H9 (cell line): Measurements from ENCODE around the gene HEG1. TPM values are rescaled to one million over a fixed set of nuclear protein-coding genes. Genes with fewer than 3 reads are reported as not detected.

Experiments used
- DNase-seq: peaks from one replicate; pipeline ENCODE4 v3.0.0-alpha.2; 2017
- H2AFZ ChIP-seq: one replicate; pipeline ENCODE4 v1.6.1; 2013; ENCODE audit warnings: mild to moderate bottlenecking, low read length, control low read depth, moderate library complexity
- H2AK5ac ChIP-seq: 2 replicates; pipeline ENCODE4 v1.6.1; 2013; ENCODE audit warnings: low read length, control low read depth, mixed read lengths; ENCODE audit not compliant: insufficient read length
- H2BK120ac ChIP-seq: one replicate; pipeline ENCODE4 v1.6.1; 2013; ENCODE audit warnings: low read depth, mild to moderate bottlenecking, low read length, control low read depth, inconsistent platforms; ENCODE audit not compliant: poor library complexity, severe bottlenecking
- H2BK12ac ChIP-seq: 2 replicates; pipeline ENCODE4 v1.6.1; 2013; ENCODE audit warnings: low read length, control low read depth, mixed read lengths, low read depth; ENCODE audit not compliant: insufficient read length
- H2BK15ac ChIP-seq: 2 replicates; pipeline ENCODE4 v1.6.1; 2013; ENCODE audit warnings: low read depth, low read length, control low read depth
- H2BK20ac ChIP-seq: one replicate; pipeline ENCODE4 v1.6.1; 2013; ENCODE audit warnings: low read depth, mild to moderate bottlenecking, low read length, control low read depth, inconsistent platforms; ENCODE audit not compliant: poor library complexity, severe bottlenecking
- H2BK5ac ChIP-seq: 2 replicates; pipeline ENCODE4 v1.6.1; 2013; ENCODE audit warnings: low read length, control low read depth, mixed read lengths; ENCODE audit not compliant: insufficient read length
- H3K14ac ChIP-seq: 2 replicates; pipeline ENCODE4 v1.6.1; 2013; ENCODE audit warnings: low read length, control low read depth; ENCODE audit not compliant: insufficient read depth
- H3K18ac ChIP-seq: 2 replicates; pipeline ENCODE4 v1.6.1; 2013; ENCODE audit warnings: low read depth, mild to moderate bottlenecking, mixed read lengths, low read length, control low read depth; ENCODE audit not compliant: insufficient read length
- H3K23ac ChIP-seq: 2 replicates; pipeline ENCODE4 v1.6.1; 2013; ENCODE audit warnings: low read length, control low read depth, mixed read lengths, low read depth; ENCODE audit not compliant: insufficient read length
- H3K23me2 ChIP-seq: 2 replicates; pipeline ENCODE4 v1.6.1; 2013; ENCODE audit warnings: low read depth, mild to moderate bottlenecking, mixed read lengths, low read length, control low read depth; ENCODE audit not compliant: insufficient read length, poor library complexity, severe bottlenecking
- H3K27ac ChIP-seq: 2 replicates; pipeline ENCODE4 v1.5.1; 2013; ENCODE audit warnings: low read length, control low read depth, mixed read lengths, low read depth; ENCODE audit not compliant: insufficient read length
- H3K27me3 ChIP-seq: 2 replicates; pipeline ENCODE4 v1.6.1; 2013; ENCODE audit warnings: low read length, control low read depth, inconsistent platforms; ENCODE audit not compliant: insufficient read depth
- H3K4ac ChIP-seq: 2 replicates; pipeline ENCODE4 v1.6.1; 2013; ENCODE audit warnings: low read depth, mild to moderate bottlenecking, control low read depth, inconsistent platforms, low read length, moderate library complexity
- H3K4me1 ChIP-seq: 2 replicates; pipeline ENCODE4 v1.6.1; 2013; ENCODE audit warnings: low read length, control low read depth, inconsistent platforms; ENCODE audit not compliant: insufficient read depth
- H3K4me2 ChIP-seq: 2 replicates; pipeline ENCODE4 v1.6.1; 2013; ENCODE audit warnings: low read length, control low read depth, mixed read lengths; ENCODE audit not compliant: insufficient read length, insufficient read depth
- H3K56ac ChIP-seq: 2 replicates; pipeline ENCODE4 v1.6.1; 2013; ENCODE audit warnings: low read depth, mild to moderate bottlenecking, mixed read lengths, low read length, control low read depth; ENCODE audit not compliant: insufficient read length
- H3K79me1 ChIP-seq: 2 replicates; pipeline ENCODE4 v1.6.1; 2013; ENCODE audit warnings: low read depth, mild to moderate bottlenecking, moderate library complexity, low read length, control low read depth, inconsistent platforms; ENCODE audit not compliant: insufficient read depth, poor library complexity, severe bottlenecking
- H3K79me2 ChIP-seq: 2 replicates; pipeline ENCODE4 v1.6.1; 2013; ENCODE audit warnings: low read length, control low read depth, inconsistent platforms; ENCODE audit not compliant: insufficient read depth
- H3K9ac ChIP-seq: 2 replicates; pipeline ENCODE4 v1.6.1; 2013; ENCODE audit warnings: low read length, control low read depth, mixed read lengths; ENCODE audit not compliant: insufficient read length; ENCODE audit errors: extremely low read depth
- H3K9me3 ChIP-seq: one replicate; pipeline ENCODE4 v1.6.1; 2013; ENCODE audit warnings: low read depth, low read length, inconsistent platforms; ENCODE audit not compliant: control insufficient read depth
- H3T11ph ChIP-seq: one replicate; pipeline ENCODE4 v1.6.1; 2013; ENCODE audit warnings: mild to moderate bottlenecking, low read length, control low read depth, inconsistent platforms
- H4K20me1 ChIP-seq: one replicate; pipeline ENCODE4 v1.6.1; 2013; ENCODE audit not compliant: control insufficient read depth, insufficient read length, insufficient read depth
- H4K5ac ChIP-seq: 2 replicates; pipeline ENCODE4 v1.6.1; 2013; ENCODE audit warnings: low read depth, mild to moderate bottlenecking, mixed read lengths, low read length, control low read depth; ENCODE audit not compliant: insufficient read length
- H4K8ac ChIP-seq: replicated peaks from 2 replicates; pipeline ENCODE4 v1.6.1; 2013; ENCODE audit warnings: low read length, control low read depth, mixed read lengths, low read depth; ENCODE audit not compliant: insufficient read length
- H4K91ac ChIP-seq: 2 replicates; pipeline ENCODE4 v1.6.1; 2013; ENCODE audit warnings: low read depth, mild to moderate bottlenecking, moderate library complexity, mixed read lengths, low read length, control low read depth; ENCODE audit not compliant: insufficient read length
- H3K27ac Mint-ChIP-seq, 3 experiments: 2 replicates in 2 of 3; 3 replicates in 1 of 3; pipeline ENCODE4 v1.8.0; 2020 to 2021; ENCODE audit warnings: mixed read lengths in 3 of 3, mild to moderate bottlenecking in 1 of 3, moderate library complexity in 1 of 3
- H3K27me3 Mint-ChIP-seq: 2 replicates; pipeline ENCODE4 v1.8.0; 2021; ENCODE audit warnings: low read depth, mild to moderate bottlenecking, moderate library complexity, mixed read lengths
- H3K36me3 Mint-ChIP-seq, 3 experiments: 2 replicates in 2 of 3; 3 replicates in 1 of 3; pipeline ENCODE4 v1.8.0; 2020 to 2021; ENCODE audit warnings: low read depth in 3 of 3, mixed read lengths in 3 of 3; ENCODE audit not compliant: insufficient read depth in 1 of 3
- H3K4me1 Mint-ChIP-seq, 2 experiments: 2 replicates each; pipeline ENCODE4 v1.8.0; 2020; ENCODE audit warnings: mixed read lengths in 2 of 2
- H3K4me3 Mint-ChIP-seq, 2 experiments: 2 replicates in 1 of 2; 3 replicates in 1 of 2; pipeline ENCODE4 v1.8.0; 2020 to 2021; ENCODE audit warnings: mild to moderate bottlenecking in 2 of 2, mixed read lengths in 2 of 2, moderate library complexity in 1 of 2
- H3K9me3 Mint-ChIP-seq, 2 experiments: 2 replicates in 1 of 2; 3 replicates in 1 of 2; pipeline ENCODE4 v1.8.0; 2020; ENCODE audit warnings: mild to moderate bottlenecking in 2 of 2, mixed read lengths in 2 of 2, moderate library complexity in 1 of 2
- WGBS: extraction: QIAGEN DNeasy Blood & Tissue Kit; methylation state at CpG from one replicate; pipeline ENCODE4 v1.1.7; 2013; ENCODE audit warnings: missing lambda C conversion rate, low lambda C conversion rate, mixed read lengths; ENCODE audit not compliant: insufficient read length; ENCODE audit errors: extremely low coverage; 5-methylcytosine and 5-hydroxymethylcytosine counted together
- total RNA-seq: library from RNA; stranded (reverse); gene quantifications from 2 replicates; pipeline ENCODE4 v1.2.1, GENCODE V29; 2021
- TF ChIP-seq, protein P1 (sequence below): fragments of 200-600 bp; sonication (generic); conservative IDR thresholded peaks from 3 replicates; pipeline ENCODE4 v1.8.0; 2021; ENCODE audit warnings: antibody characterized with exemption, mild to moderate bottlenecking

Gene HEG1
- total RNA-seq, 1 experiment from 2014 or later = 10.3 TPM

DNA sequence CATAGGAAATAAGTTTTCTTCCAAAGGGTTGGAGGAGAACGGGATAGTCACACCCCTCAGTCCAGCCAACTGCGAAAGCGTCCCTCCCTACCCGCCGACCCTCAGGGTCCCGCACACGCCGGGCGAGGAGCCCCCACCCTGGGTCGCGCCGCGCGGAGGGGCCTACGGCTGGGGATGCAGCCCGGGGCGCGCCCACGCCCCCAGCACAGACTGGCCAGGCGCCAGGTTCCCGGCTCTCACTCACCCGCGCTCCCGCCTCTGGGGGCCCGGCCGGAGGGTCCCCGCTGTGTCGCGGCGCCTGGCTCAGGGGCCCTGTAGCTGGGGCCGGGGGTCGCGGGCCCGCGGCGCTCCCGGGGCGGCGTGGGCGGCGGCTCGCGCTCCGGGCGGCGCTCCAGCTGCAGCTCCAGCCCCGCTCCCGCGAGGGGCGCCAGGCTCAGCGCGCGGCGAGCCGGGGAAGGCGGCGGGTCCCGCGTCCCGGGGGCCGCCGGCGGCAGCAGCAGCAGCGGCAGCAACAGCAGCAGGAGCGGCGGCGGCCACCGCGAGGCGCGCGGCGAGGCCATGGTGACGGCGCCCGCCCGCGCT, 375 bp downstream of the HEG1 start:
- Histone ChIP-seq H3K18ac (no peak overlapping the region), H3K4me1 (peaks cover 17% of the 10 kb centered on the region; the same call in 1 of the 2 replicates), H2BK15ac (no peak overlapping the region), H2AK5ac (no peak overlapping the region), H2BK120ac (no peak overlapping the region), H2BK20ac (no peak overlapping the region), H3K9me3 (no peaks in the 10 kb centered on the region), H2BK12ac (no peak overlapping the region), H2BK5ac (no peak overlapping the region), H3K79me1 (no peaks in the 10 kb centered on the region), H3K9ac (no peak overlapping the region), H3K27me3 (peaks cover 14% of the 10 kb centered on the region; the same call in 1 of the 2 replicates), H3K23ac (no peak overlapping the region), H3K23me2 (peaks cover 14% of the 10 kb centered on the region), H3K4ac (no peak overlapping the region), H3K14ac (no peak overlapping the region), H4K20me1 (no peaks in the 10 kb centered on the region), H3K4me2 (peak overlapping the region; percentile 67), H4K91ac (no peak overlapping the region), H3K56ac (no peak overlapping the region), H3K27ac (no peak overlapping the region), H3K79me2 (no peaks in the 10 kb centered on the region), H3T11ph (no peak overlapping the region), H2AFZ (no peak overlapping the region), H4K8ac (no peak overlapping the region), H4K5ac (no peak overlapping the region)
- Mint-ChIP-seq H3K9me3 (peaks cover 0 to 2% of the 10 kb centered on the region in 2 experiments; a peak in 1 of 5 replicates), H3K4me1 (peaks cover 73% of the 10 kb centered on the region in 2 experiments), H3K36me3 (peaks cover 0 to 3% (median under 1%) of the 10 kb centered on the region in 3 experiments; a peak in 3 of 7 replicates), H3K4me3 (peak overlapping the region; percentile 70 to 86), H3K27ac (0 out of 7 replicates have a peak overlapping the region, but pooled peaks of 1 of the 3 experiments have one; percentile 1), H3K27me3 (peaks cover 60% of the 10 kb centered on the region)
- TF ChIP-seq, protein P1, sequence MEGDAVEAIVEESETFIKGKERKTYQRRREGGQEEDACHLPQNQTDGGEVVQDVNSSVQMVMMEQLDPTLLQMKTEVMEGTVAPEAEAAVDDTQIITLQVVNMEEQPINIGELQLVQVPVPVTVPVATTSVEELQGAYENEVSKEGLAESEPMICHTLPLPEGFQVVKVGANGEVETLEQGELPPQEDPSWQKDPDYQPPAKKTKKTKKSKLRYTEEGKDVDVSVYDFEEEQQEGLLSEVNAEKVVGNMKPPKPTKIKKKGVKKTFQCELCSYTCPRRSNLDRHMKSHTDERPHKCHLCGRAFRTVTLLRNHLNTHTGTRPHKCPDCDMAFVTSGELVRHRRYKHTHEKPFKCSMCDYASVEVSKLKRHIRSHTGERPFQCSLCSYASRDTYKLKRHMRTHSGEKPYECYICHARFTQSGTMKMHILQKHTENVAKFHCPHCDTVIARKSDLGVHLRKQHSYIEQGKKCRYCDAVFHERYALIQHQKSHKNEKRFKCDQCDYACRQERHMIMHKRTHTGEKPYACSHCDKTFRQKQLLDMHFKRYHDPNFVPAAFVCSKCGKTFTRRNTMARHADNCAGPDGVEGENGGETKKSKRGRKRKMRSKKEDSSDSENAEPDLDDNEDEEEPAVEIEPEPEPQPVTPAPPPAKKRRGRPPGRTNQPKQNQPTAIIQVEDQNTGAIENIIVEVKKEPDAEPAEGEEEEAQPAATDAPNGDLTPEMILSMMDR = no peak
- DNase-seq = no peak
- WGBS = no CpG with 5 or more reads among the region's 78 CpGs
